ENCODE measurements around the gene P3H3.
A peak's percentile ranks its signal among the peaks of the same experiment; 100 is the strongest.

The P3H3 gene

DNA sequence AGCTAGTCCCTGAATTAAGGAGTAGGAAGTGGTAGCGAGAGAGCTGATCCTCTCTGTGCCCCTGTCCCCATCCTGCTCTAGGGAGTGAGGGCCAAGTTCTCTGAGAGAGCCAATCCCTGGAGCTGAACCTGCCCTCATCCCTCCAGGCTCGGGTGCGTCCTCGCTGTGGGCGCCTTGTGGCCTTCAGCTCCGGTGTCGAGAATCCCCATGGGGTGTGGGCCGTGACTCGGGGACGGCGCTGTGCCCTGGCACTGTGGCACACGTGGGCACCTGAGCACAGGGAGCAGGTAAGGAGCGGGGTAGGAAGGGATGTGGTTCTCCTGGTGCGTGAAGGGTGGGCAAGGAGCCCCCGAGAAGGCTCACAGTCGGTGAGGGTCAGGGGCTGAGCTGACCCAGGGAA lies 10.6 kb downstream of the P3H3 start:
- TF ChIP-seq, protein P1, sequence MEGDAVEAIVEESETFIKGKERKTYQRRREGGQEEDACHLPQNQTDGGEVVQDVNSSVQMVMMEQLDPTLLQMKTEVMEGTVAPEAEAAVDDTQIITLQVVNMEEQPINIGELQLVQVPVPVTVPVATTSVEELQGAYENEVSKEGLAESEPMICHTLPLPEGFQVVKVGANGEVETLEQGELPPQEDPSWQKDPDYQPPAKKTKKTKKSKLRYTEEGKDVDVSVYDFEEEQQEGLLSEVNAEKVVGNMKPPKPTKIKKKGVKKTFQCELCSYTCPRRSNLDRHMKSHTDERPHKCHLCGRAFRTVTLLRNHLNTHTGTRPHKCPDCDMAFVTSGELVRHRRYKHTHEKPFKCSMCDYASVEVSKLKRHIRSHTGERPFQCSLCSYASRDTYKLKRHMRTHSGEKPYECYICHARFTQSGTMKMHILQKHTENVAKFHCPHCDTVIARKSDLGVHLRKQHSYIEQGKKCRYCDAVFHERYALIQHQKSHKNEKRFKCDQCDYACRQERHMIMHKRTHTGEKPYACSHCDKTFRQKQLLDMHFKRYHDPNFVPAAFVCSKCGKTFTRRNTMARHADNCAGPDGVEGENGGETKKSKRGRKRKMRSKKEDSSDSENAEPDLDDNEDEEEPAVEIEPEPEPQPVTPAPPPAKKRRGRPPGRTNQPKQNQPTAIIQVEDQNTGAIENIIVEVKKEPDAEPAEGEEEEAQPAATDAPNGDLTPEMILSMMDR (IDR thresholded peaks at IDR 0.05; ENCODE audit: insufficient read depth, low read depth, low read length, missing control alignments) = no peak
- DNase-seq (ENCODE audit: low read depth) = no peak
- H3K4me3 ChIP-seq (ENCODE audit: low read depth, low read length) = no peak overlapping the region

GRCh38 chr12:6839482-6840201 lies 11.4 kb downstream of the P3H3 start:
- DNase-seq (ENCODE audit: low read depth) = peak; percentile 78
- H3K4me3 ChIP-seq (ENCODE audit: low read depth, low read length) = no peak overlapping the region
- TF ChIP-seq, protein P1 (IDR thresholded peaks at IDR 0.05; ENCODE audit: insufficient read depth, low read depth, low read length, missing control alignments) = no peak

DNA sequence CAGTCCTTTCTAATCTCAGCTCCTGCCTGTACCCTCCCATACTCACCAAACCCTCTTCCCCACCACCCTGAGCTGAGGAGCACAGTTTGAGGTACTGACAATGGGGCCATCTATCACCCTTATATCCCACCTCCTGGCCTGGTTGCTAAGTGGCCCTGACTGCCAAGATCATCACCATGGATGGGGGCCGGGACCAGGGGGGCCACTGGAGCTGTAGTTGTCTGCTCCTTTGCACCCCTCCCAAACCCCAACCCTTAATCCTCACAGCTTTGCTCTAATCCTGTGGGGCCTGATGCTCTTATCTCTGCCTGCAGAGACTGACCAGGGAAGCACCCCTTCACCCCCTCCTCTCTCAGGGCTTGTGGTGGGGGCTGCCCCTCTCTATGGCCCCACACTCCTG lies 12.1 kb downstream of the P3H3 start:
- no peak overlapping the region for H3K4me3 ChIP-seq (ENCODE audit: low read depth, low read length)
- no peak for DNase-seq (ENCODE audit: low read depth)
- TF ChIP-seq, protein P1 (IDR thresholded peaks at IDR 0.05; ENCODE audit: insufficient read depth, low read depth, low read length, missing control alignments) = no peak

DNA sequence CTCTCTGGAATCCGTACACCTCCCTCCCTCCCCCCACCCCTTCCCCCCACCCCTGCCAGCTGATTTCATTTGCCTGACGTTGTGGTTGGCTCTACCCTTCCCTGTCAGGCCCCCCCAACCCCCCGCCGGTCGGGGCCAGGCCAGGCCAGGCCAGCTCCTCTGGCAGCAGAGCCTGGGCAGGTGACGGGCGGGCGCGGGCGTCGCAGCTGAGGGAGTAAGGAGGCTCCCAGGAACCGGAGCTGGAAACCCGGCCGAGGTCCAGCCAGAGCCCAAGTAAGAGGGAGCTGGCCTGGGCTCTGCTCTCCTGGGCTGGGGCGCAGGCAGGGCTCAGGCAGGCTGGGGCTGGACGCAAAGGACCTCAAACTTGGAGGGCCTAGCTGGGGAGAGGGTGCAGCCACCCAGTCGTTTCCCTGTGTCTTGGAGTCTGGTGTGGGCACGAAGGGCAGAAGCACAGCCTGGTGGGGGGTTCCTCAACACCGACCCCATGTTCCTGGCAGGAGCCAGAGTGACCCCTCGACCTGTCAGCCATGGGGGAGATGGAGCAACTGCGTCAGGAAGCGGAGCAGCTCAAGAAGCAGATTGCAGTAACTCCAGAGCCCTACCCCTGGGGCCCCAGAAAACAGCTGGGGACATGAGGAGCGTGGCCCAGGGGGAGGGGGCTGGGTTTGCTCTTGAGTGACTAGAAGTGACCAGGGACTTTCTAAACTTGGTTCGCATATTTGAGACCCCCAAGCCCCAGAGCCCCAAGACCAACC lies 12.7 kb downstream of the P3H3 start, which contains the start of gene GNB3:
Gene GNB3 (plus strand): TSS at position 165 of the 755 bp plus-strand sequence. CDS start 363 bp downstream, at position 528.
- no peak within 1 kb of the TSS for H3K4me3 ChIP-seq (ENCODE audit: low read depth, low read length)
- DNase-seq (ENCODE audit: low read depth) = no peak
- TF ChIP-seq, protein P1 (IDR thresholded peaks at IDR 0.05; ENCODE audit: insufficient read depth, low read depth, low read length, missing control alignments) = no peak

DNA sequence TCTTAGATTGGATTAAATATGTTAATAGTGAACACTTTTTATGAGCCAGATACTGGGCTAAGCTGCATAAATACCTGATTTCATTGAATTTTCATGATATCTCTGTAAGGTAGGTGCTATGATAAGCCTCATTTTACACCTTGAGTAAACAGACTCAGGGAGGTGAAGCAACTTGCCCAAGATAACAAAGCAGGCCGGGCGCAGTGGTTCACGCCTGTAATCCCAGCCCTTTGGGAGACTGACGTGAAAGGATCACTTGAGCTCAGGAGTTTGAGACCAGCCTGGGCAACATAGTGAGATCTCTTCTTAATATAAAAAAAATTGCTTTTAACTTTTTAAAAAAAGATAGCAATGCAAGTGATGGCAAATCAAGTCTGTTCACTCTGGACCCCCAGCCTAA lies 13.9 kb downstream of the P3H3 start:
- H3K4me3 ChIP-seq (ENCODE audit: low read depth, low read length) = no peak overlapping the region
- TF ChIP-seq, protein P1 (IDR thresholded peaks at IDR 0.05; ENCODE audit: insufficient read depth, low read depth, low read length, missing control alignments) = no peak
- DNase-seq (ENCODE audit: low read depth) = no peak

- TF ChIP-seq, protein P1 (IDR thresholded peaks at IDR 0.05; ENCODE audit: insufficient read depth, low read depth, low read length, missing control alignments) = no peak
- H3K4me3 ChIP-seq (ENCODE audit: low read depth, low read length) = no peak overlapping the region
- no peak for DNase-seq (ENCODE audit: low read depth)
Measured at GRCh38 chr12:6843118-6843902, 15.1 kb downstream of the P3H3 start.
